H1 (cell line): ENCODE measurements around the gene GUCY1A1.

Source experiments
- CBX5 ChIP-seq: fragments of 300-800, 300-1000 bp; sonication (generic); IDR thresholded peaks from 2 replicates; pipeline ENCODE4 v1.7.1; 2016; ENCODE audit warnings: antibody characterized with exemption, low read length, low read depth
- CBX8 ChIP-seq: fragments of 300-800, 300-1000 bp; sonication (generic); IDR thresholded peaks from 2 replicates; pipeline ENCODE4 v1.7.1; 2016; ENCODE audit warnings: low read depth, low read length, borderline replicate concordance
- EZH2 ChIP-seq: fragments of 200-600 bp; sonication (generic); IDR thresholded peaks from 2 replicates; pipeline ENCODE4 v1.7.1; 2012; ENCODE audit warnings: low read depth, mild to moderate bottlenecking, moderate library complexity, low read length, inconsistent platforms; ENCODE audit not compliant: severe bottlenecking
- JUND ChIP-seq: IDR thresholded peaks from 2 replicates; pipeline ENCODE4 v1.6.1; 2011; ENCODE audit warnings: mild to moderate bottlenecking, improper control_type of control experiment, low read length
- POLR2A ChIP-seq, 2 experiments: IDR thresholded peaks; 1 replicate in 1 of 2; 2 replicates in 1 of 2; pipeline ENCODE4 v1.6.1; 2011; ENCODE audit warnings: low read depth in 2 of 2, low read length in 2 of 2, mild to moderate bottlenecking in 2 of 2; ENCODE audit errors: control extremely low read depth in 1 of 2
- POLR2AphosphoS5 ChIP-seq: IDR thresholded peaks from 2 replicates; pipeline ENCODE4 v1.6.1; 2011; ENCODE audit warnings: low read depth, low read length
- RAD21 ChIP-seq, 2 experiments: IDR thresholded peaks in 1 of 2; conservative IDR thresholded peaks in 1 of 2; 2 replicates each; pipeline ENCODE4 v1.6.1; 2011; ENCODE audit warnings: low read depth in 2 of 2, low read length in 2 of 2, improper control_type of control experiment in 1 of 2, inconsistent platforms in 1 of 2, mild to moderate bottlenecking in 1 of 2, moderate library complexity in 1 of 2
- SP2 ChIP-seq: IDR thresholded peaks from 2 replicates; pipeline ENCODE4 v1.6.1; 2012; ENCODE audit warnings: mild to moderate bottlenecking, low read length, inconsistent platforms
- TAF1 ChIP-seq: IDR thresholded peaks from 2 replicates; pipeline ENCODE4 v1.6.1; 2011; ENCODE audit warnings: mild to moderate bottlenecking, low read depth, low read length
- TF ChIP-seq, protein P1 (sequence below), 3 experiments: IDR thresholded peaks; 1 replicate in 2 of 3; 2 replicates in 1 of 3; pipeline versions ENCODE4 v1.5.1 to v1.6.1; 2011; ENCODE audit warnings: low read length in 3 of 3, mild to moderate bottlenecking in 3 of 3, inconsistent platforms in 2 of 3, low read depth in 1 of 3, moderate library complexity in 1 of 3; ENCODE audit not compliant: insufficient read depth in 1 of 3; ENCODE audit errors: control extremely low read depth in 1 of 3

DNA sequence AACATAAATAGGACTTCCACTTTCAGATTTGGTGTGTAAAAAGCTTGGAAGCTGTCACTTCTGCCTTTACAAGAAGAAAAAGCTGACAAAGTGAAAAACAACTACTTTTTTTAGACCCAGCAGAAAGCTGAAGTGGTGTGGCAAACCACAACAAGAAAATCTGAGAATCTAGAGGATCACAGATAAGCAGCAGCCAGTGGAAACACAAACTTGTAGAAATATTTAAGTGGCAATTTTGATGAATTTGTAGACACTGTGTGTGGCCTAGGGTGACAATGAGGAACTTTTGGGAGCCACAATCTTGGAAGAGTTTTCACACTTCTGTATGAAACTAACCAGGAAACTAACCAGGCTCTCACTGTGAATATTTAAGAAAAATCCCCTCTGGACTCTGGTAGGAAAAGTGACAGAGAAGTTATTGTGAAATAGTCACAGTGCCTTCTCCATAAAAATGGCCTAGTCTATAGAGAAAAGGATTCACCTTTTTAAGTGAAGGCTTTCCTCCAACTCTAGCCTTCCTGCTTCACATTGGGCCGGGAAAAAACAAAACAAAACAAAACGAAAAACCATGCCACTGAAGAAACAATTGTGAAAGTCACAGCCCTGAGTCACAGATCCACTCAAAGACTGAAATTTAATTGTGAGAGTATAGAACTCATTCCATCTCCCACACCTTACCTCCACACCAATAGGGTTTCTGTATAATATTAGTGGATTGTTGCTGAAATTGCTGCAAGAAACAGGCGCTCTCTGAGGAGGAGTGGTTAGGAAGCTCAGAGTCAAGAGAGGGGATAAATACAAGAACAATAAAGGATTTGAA lies 26.7 kb upstream of the GUCY1A1 start:
- no peak for TF ChIP-seq POLR2A (IDR thresholded peaks at IDR 0.05; ENCODE audit: control extremely low read depth in 1 of 2, low read depth in 2 of 2, low read length in 2 of 2)
- no peak for TF ChIP-seq RAD21 (IDR thresholded peaks at IDR 0.05 in 1 of 2, conservative IDR thresholded peaks at IDR 0.05 in 1 of 2; ENCODE audit: low read depth in 2 of 2, low read length in 2 of 2)
- TF ChIP-seq, protein P1, sequence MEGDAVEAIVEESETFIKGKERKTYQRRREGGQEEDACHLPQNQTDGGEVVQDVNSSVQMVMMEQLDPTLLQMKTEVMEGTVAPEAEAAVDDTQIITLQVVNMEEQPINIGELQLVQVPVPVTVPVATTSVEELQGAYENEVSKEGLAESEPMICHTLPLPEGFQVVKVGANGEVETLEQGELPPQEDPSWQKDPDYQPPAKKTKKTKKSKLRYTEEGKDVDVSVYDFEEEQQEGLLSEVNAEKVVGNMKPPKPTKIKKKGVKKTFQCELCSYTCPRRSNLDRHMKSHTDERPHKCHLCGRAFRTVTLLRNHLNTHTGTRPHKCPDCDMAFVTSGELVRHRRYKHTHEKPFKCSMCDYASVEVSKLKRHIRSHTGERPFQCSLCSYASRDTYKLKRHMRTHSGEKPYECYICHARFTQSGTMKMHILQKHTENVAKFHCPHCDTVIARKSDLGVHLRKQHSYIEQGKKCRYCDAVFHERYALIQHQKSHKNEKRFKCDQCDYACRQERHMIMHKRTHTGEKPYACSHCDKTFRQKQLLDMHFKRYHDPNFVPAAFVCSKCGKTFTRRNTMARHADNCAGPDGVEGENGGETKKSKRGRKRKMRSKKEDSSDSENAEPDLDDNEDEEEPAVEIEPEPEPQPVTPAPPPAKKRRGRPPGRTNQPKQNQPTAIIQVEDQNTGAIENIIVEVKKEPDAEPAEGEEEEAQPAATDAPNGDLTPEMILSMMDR (IDR thresholded peaks at IDR 0.05; ENCODE audit: control extremely low read depth in 1 of 3, insufficient read depth in 1 of 3, low read depth in 1 of 3, low read length in 3 of 3): no peak
- no peak for TF ChIP-seq CBX5
- no peak for TF ChIP-seq EZH2
- TF ChIP-seq SP2: no peak
- no peak for TF ChIP-seq POLR2AphosphoS5
- no peak for TF ChIP-seq CBX8
- no peak for TF ChIP-seq JUND
- TF ChIP-seq TAF1: no peak
